A673 (cell line): ENCODE results near the gene DARS1. TPM values are rescaled to one million over a fixed set of nuclear protein-coding genes. Genes with fewer than 3 reads are reported as not detected.
A peak's percentile ranks its signal among the peaks of the same experiment; 100 is the strongest.

Experiments used
- BruUV-seq: library from RNA; stranded (reverse); fragments of 400-500 nt; replicated peaks from 2 replicates; lab custom pipeline; 2021; lab: Mats Ljungman, UMichigan
- CTCF ChIA-PET: fragments of 300-600 bp; sonication (Branson Sonifier 250); formaldehyde crosslinking; loops from one replicate; lab custom pipeline; 2022; ENCODE audit warnings: antibody characterized with exemption; lab: Charles Lee
- POLR2A ChIA-PET: fragments of 300-600 bp; sonication (Branson Sonifier 250); formaldehyde crosslinking; loops from one replicate; lab custom pipeline; 2022; ENCODE audit warnings: antibody characterized with exemption; ENCODE audit not compliant: low non-redundant PET; lab: Charles Lee
- DNase-seq: peaks from one replicate; pipeline ENCODE4 v3.0.0-alpha.2; 2015; ENCODE audit warnings: low spot score
- H3K27ac ChIP-seq: fragments of 200-600 bp; sonication (generic); 2 replicates; pipeline ENCODE4 v1.5.1; 2016; ENCODE audit warnings: mixed run types, low read depth, mild to moderate bottlenecking, mixed read lengths, antibody characterized with exemption, low read length; ENCODE audit not compliant: poor library complexity, severe bottlenecking
- H3K27me3 ChIP-seq: fragments of 200-600 bp; sonication (generic); replicated peaks from 2 replicates; pipeline ENCODE4 v1.6.1; 2017; ENCODE audit warnings: mixed run types, low read depth, mild to moderate bottlenecking, mixed read lengths, antibody characterized with exemption, low read length; ENCODE audit not compliant: insufficient read depth, poor library complexity
- H3K36me3 ChIP-seq: fragments of 200-600 bp; sonication (generic); 2 replicates; pipeline ENCODE4 v1.6.1; 2016; ENCODE audit warnings: mixed run types, mild to moderate bottlenecking, mixed read lengths, antibody characterized with exemption, low read length; ENCODE audit not compliant: insufficient read depth, poor library complexity, severe bottlenecking
- H3K4me1 ChIP-seq: fragments of 200-600 bp; sonication (generic); 2 replicates; pipeline ENCODE4 v1.6.1; 2017; ENCODE audit warnings: mixed run types, mild to moderate bottlenecking, mixed read lengths, antibody characterized with exemption, low read length; ENCODE audit not compliant: insufficient read depth, poor library complexity, severe bottlenecking
- H3K4me3 ChIP-seq: fragments of 200-600 bp; sonication (generic); 2 replicates; pipeline ENCODE4 v1.5.1; 2016; ENCODE audit warnings: low read depth, mixed run types, mild to moderate bottlenecking, mixed read lengths, low read length; ENCODE audit not compliant: poor library complexity, severe bottlenecking
- H3K9me3 ChIP-seq: fragments of 200-600 bp; sonication (generic); 2 replicates; pipeline ENCODE4 v1.6.1; 2016; ENCODE audit warnings: mixed run types, low read depth, mild to moderate bottlenecking, mixed read lengths, antibody characterized with exemption, low read length; ENCODE audit not compliant: poor library complexity, severe bottlenecking
- EZH2 ChIP-seq: fragments of 200-600 bp; sonication (generic); IDR thresholded peaks from 2 replicates; pipeline ENCODE4 v1.6.1; 2017; ENCODE audit warnings: borderline replicate concordance, low read depth, mild to moderate bottlenecking, mixed read lengths, antibody characterized with exemption, low read length; ENCODE audit not compliant: poor library complexity, severe bottlenecking
- intact Hi-C: fragments of 100-400 bp; cut with micrococcal nuclease; formaldehyde crosslinking; loops from one replicate; pipeline ENCODE4 v1.10.0; 2022; ENCODE audit not compliant: unreplicated experiment
- total RNA-seq: library from RNA; stranded (reverse); gene quantifications from 2 replicates; pipeline ENCODE4 v1.2.3, GENCODE V29; 2021
- TF ChIP-seq, protein P1 (sequence below): fragments of 300-800, 200-600 bp; sonication (generic); conservative IDR thresholded peaks from 2 replicates; pipeline ENCODE4 v1.5.1; 2017; ENCODE audit warnings: low read depth, mild to moderate bottlenecking, antibody characterized with exemption, low read length, moderate library complexity, mixed read lengths

The DARS1 gene
- total RNA-seq, 1 experiment from 2014 or later, result 63.6 TPM

DNA sequence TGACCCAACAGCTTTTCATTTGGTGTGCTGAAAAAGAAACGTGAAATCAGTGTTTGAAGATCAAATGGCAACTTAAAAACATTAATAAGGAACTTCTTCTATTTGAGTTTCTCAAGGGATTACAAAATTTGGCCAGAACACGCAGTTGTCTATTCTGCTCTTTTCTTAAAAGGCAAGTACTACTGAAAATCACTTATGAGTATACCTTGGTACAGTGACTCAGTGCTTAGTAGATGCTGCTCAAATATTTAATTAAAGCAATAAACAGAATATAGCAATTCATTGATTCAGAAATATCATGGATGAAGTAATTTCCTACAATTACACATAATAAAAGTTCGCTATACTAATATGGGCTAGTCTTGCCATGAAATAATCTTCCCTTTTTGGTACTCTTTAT lies 70.9 kb downstream of the DARS1 start:
- no TSS peak for BruUV-seq
- CTCF ChIA-PET, result interaction anchor here (0.6 to 1.4 kb wide), 4 partner anchors 471 to 991 kb away, joined by 3 to 13 read pairs (median 4); no protein-coding TSS in a partner anchor
- TF ChIP-seq EZH2, result no peak
- TF ChIP-seq, protein P1, sequence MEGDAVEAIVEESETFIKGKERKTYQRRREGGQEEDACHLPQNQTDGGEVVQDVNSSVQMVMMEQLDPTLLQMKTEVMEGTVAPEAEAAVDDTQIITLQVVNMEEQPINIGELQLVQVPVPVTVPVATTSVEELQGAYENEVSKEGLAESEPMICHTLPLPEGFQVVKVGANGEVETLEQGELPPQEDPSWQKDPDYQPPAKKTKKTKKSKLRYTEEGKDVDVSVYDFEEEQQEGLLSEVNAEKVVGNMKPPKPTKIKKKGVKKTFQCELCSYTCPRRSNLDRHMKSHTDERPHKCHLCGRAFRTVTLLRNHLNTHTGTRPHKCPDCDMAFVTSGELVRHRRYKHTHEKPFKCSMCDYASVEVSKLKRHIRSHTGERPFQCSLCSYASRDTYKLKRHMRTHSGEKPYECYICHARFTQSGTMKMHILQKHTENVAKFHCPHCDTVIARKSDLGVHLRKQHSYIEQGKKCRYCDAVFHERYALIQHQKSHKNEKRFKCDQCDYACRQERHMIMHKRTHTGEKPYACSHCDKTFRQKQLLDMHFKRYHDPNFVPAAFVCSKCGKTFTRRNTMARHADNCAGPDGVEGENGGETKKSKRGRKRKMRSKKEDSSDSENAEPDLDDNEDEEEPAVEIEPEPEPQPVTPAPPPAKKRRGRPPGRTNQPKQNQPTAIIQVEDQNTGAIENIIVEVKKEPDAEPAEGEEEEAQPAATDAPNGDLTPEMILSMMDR, result no peak
- Histone ChIP-seq H3K4me3 (no peak overlapping the region), H3K36me3 (no peaks in the 10 kb centered on the region), H3K4me1 (no peaks in the 10 kb centered on the region), H3K9me3 (no peaks in the 10 kb centered on the region), H3K27ac (no peak overlapping the region), H3K27me3 (no peaks in the 10 kb centered on the region)
- DNase-seq, result no peak
- POLR2A ChIA-PET, result no interaction called here
- intact Hi-C loops, result loop anchor here (2.0 to 10.0 kb wide), 2 partner anchors 470 to 1920 kb away; no protein-coding TSS in a partner anchor

DNA sequence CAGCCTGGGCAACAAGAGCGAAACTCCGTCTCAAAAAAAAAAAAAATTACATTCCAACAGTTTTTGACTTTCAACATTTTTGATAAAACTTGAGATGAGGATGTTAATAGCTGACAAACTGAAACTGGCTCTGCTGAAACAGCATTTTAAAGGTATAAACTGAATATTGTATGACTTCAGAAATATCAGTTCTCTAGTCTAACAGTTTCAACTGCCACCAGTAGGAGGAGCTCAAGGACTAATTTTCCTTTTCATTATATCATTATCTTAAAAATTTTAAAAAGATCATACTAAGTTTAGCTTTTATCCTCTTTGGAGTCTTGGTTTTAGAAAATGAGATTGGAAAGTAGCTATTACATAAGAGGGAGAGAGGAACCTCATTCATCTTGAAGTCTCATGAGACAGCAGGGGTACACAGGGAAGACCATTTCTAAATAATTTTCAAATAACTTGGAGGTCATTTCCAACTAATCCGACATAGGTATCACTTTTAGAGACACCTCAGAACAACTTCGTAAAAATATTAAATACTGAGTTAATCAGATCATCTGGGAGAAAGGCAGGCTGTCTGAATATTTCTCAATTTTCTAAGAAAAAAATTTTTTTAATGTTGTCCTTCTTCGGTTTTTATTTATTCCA lies 71.6 kb downstream of the DARS1 start:
- H3K27me3 ChIP-seq, result no peaks in the 10 kb centered on the region
- POLR2A ChIA-PET, result interaction anchor here (0.7 kb wide), 1 partner anchor 99 kb away, joined by 3 read pairs; no protein-coding TSS in a partner anchor
- H3K4me3 ChIP-seq, result no peak overlapping the region
- no peaks in the 10 kb centered on the region for H3K36me3 ChIP-seq
- H3K9me3 ChIP-seq, result no peaks in the 10 kb centered on the region
- DNase-seq, result peak; percentile 57
- no peaks in the 10 kb centered on the region for H3K4me1 ChIP-seq
- BruUV-seq, result no TSS peak
- intact Hi-C loops, result loop anchor here (2.0 to 10.0 kb wide), 2 partner anchors 471 to 1921 kb away; no protein-coding TSS in a partner anchor
- no peak overlapping the region for H3K27ac ChIP-seq
- CTCF ChIA-PET, result interaction anchor here (0.5 to 1.4 kb wide), 14 partner anchors 9 to 992 kb away, joined by 3 to 13 read pairs (median 4); no protein-coding TSS in a partner anchor
- TF ChIP-seq EZH2, result no peak
- TF ChIP-seq, protein P1, result peak; percentile 82

DNA sequence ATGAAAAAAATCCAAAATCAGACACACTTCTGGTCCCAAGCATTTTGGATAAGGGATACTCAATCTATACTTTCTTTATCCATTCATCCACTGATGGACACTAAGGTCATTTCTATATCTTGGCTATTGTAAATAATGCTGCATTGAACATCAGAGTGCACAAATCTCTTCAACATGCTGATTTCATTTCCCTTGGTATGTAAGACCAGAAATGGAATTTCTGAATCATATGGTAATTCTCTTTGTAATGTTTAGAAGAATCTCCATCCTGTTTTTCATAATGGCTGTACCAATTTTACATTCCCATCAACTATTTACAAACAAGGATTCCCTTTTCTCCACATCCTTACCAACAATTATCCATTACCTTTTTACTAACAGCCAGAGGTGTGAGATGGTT lies 75.5 kb downstream of the DARS1 start:
- H3K27me3 ChIP-seq, result no peaks in the 10 kb centered on the region
- TF ChIP-seq, protein P1, result no peak
- TF ChIP-seq EZH2, result no peak
- DNase-seq, result no peak
- no peaks in the 10 kb centered on the region for H3K4me1 ChIP-seq
- peaks cover 4% of the 10 kb centered on the region for H3K36me3 ChIP-seq
- intact Hi-C loops, result loop anchor here (10.0 kb wide), 1 partner anchor 1925 kb away; no protein-coding TSS in a partner anchor
- BruUV-seq, result no TSS peak
- H3K9me3 ChIP-seq, result no peaks in the 10 kb centered on the region
- POLR2A ChIA-PET, result no interaction called here
- H3K4me3 ChIP-seq, result no peak overlapping the region
- CTCF ChIA-PET, result no interaction called here
- no peak overlapping the region for H3K27ac ChIP-seq
